Measurements from ENCODE around the gene TMEM44.

DNA sequence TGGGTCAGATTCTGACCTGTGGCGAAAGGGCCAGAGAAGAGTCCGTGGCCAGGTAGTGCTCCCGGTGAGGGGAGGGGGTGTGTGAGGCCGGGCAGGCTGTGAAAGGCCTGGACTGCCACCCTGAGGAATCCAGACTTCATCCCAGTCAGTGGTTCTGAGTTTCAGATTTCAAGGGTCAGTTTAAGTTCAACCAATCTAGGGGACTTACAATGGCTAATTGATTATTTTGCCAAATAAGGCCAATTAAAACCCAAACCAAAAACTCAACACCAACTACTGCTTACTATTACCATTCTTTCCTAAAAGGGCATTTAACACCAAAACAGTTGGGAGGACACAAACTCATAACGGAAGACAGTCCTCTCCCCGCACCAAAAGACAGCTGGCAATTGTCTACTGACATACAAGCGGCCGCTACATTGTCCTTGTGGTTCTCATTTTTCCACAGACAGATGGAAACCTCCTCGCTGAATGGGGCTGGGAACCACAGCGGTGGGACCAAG lies 30.5 kb downstream of the TMEM44 start:
- TF ChIP-seq, protein P1, sequence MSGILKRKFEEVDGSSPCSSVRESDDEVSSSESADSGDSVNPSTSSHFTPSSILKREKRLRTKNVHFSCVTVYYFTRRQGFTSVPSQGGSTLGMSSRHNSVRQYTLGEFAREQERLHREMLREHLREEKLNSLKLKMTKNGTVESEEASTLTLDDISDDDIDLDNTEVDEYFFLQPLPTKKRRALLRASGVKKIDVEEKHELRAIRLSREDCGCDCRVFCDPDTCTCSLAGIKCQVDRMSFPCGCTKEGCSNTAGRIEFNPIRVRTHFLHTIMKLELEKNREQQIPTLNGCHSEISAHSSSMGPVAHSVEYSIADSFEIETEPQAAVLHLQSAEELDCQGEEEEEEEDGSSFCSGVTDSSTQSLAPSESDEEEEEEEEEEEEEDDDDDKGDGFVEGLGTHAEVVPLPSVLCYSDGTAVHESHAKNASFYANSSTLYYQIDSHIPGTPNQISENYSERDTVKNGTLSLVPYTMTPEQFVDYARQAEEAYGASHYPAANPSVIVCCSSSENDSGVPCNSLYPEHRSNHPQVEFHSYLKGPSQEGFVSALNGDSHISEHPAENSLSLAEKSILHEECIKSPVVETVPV (CRISPR knock-in tag; IDR thresholded peaks at IDR 0.05), result no peak
- TF ChIP-seq ISL1 (CRISPR knock-in tag; IDR thresholded peaks at IDR 0.05) (no peak), GLIS3 (CRISPR knock-in tag; IDR thresholded peaks at IDR 0.05) (no peak), ESRRG (CRISPR knock-in tag; IDR thresholded peaks at IDR 0.05) (no peak), ZFP30 (CRISPR knock-in tag; IDR thresholded peaks at IDR 0.05) (no peak), TOX (CRISPR knock-in tag; IDR thresholded peaks at IDR 0.05; ENCODE audit: borderline replicate concordance) (no peak), ZFP3 (CRISPR knock-in tag; IDR thresholded peaks at IDR 0.05) (no peak), ZNF8 (CRISPR knock-in tag; IDR thresholded peaks at IDR 0.05) (no peak), ZNF70 (CRISPR knock-in tag; IDR thresholded peaks at IDR 0.05) (no peak)
- TF ChIP-seq, protein P2, sequence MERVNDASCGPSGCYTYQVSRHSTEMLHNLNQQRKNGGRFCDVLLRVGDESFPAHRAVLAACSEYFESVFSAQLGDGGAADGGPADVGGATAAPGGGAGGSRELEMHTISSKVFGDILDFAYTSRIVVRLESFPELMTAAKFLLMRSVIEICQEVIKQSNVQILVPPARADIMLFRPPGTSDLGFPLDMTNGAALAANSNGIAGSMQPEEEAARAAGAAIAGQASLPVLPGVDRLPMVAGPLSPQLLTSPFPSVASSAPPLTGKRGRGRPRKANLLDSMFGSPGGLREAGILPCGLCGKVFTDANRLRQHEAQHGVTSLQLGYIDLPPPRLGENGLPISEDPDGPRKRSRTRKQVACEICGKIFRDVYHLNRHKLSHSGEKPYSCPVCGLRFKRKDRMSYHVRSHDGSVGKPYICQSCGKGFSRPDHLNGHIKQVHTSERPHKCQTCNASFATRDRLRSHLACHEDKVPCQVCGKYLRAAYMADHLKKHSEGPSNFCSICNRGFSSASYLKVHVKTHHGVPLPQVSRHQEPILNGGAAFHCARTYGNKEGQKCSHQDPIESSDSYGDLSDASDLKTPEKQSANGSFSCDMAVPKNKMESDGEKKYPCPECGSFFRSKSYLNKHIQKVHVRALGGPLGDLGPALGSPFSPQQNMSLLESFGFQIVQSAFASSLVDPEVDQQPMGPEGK (CRISPR knock-in tag; IDR thresholded peaks at IDR 0.05; ENCODE audit: borderline replicate concordance), result no peak

Measured in SK-N-SH treated with all-trans-retinoic acid at 6 μM for 48 hours (cell line).